ENCODE results near the gene COL8A1. TPM values are rescaled to one million over a fixed set of nuclear protein-coding genes. Genes with fewer than 3 reads are reported as not detected.
"Not testable (repeated sequence)": the region's sequence is repeated elsewhere in the genome, so short reads cannot be mapped to it uniquely, and the experiment has no call there.

COL8A1 gene
- total RNA-seq, 4 donors from 2014 or later: 2.2 to 8.6 (median 5.1) TPM

DNA sequence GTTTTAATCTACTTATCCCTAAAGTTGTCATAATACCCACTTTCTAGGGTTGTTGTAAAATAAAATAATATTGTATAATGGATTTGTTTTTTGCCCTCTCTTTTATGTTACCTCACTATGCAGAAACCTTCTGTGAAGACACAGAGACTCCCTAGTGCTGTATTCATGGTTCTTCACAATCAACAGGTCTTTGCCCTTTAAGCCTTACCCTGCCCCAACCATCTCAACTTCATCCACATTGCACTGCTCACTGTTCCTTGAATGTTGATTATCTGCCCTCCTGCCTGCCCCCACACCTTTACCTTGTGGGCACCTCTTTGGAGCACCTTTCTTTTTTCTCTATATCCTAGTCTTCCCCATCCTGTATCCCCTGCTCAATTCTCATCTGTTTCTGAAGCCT is 200.4 kb downstream of the COL8A1 start:
- no peaks in the 10 kb centered on the region for H3K36me3 ChIP-seq
- peaks cover 8 to 15% of the 10 kb centered on the region in 2 donors for H3K4me1 ChIP-seq
- no peaks in the 10 kb centered on the region for H3K27me3 ChIP-seq
- ATAC-seq (no peak), DNase-seq (no peak)
- intact Hi-C loops (cut with DNase I; ENCODE audit: low total_unique reads) (no loop called here), in situ Hi-C loops (cut with MboI; ENCODE audit: low sequenced_read_pairs in 4 of 4) (loop anchor here (5.0 to 25.0 kb wide), 5 partner anchors 224 to 756 kb away; no protein-coding TSS in a partner anchor)
- TF ChIP-seq CTCF (IDR thresholded peaks at IDR 0.05 in 4 of 5, conservative IDR thresholded peaks at IDR 0.05 in 1 of 5) (no peak), POLR2A (IDR thresholded peaks at IDR 0.05) (no peak)
- H3K9me3 ChIP-seq: no peaks in the 10 kb centered on the region
- peak overlapping the region; percentile 5 to 43 (median 32) for H3K27ac ChIP-seq
- H3K4me3 ChIP-seq: no peak overlapping the region

DNA sequence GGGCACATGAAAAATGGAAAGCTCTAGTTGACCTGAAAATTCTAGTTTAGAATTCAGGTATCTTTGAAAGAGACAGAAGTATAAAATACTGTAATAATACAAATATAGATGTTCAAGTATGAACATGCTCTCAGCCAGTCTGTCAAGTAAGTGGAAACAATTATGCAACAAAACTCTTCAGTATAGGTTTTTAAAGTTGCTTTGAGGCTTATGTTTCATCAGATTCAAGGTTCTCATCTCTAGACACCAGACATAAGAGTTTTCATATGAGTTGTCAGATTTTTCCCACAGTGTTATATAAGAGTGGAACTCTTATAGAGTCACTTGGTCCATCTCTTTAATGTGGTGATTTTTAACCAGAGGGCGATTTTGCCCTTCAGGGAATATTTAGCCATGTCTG is 201.2 kb downstream of the COL8A1 start:
- Histone ChIP-seq H3K27ac (peak overlapping the region in 2 of 4 donors; percentile 11 to 39), H3K4me3 (no peak overlapping the region), H3K27me3 (no peaks in the 10 kb centered on the region), H3K4me1 (peaks cover 13 to 24% of the 10 kb centered on the region in 2 donors), H3K36me3 (no peaks in the 10 kb centered on the region), H3K9me3 (no peaks in the 10 kb centered on the region)
- intact Hi-C loops (cut with DNase I; ENCODE audit: low total_unique reads) (loop anchor here (5.0 kb wide), 2 partner anchors 223 to 328 kb away; no protein-coding TSS in a partner anchor), in situ Hi-C loops (cut with MboI; ENCODE audit: low sequenced_read_pairs in 4 of 4) (loop anchor here (5.0 to 25.0 kb wide), 6 partner anchors 223 to 755 kb away; no protein-coding TSS in a partner anchor)
- no peak for ATAC-seq
- no peak for DNase-seq
- no peak for TF ChIP-seq CTCF (IDR thresholded peaks at IDR 0.05 in 4 of 5, conservative IDR thresholded peaks at IDR 0.05 in 1 of 5)
- no peak for TF ChIP-seq POLR2A (IDR thresholded peaks at IDR 0.05)

DNA sequence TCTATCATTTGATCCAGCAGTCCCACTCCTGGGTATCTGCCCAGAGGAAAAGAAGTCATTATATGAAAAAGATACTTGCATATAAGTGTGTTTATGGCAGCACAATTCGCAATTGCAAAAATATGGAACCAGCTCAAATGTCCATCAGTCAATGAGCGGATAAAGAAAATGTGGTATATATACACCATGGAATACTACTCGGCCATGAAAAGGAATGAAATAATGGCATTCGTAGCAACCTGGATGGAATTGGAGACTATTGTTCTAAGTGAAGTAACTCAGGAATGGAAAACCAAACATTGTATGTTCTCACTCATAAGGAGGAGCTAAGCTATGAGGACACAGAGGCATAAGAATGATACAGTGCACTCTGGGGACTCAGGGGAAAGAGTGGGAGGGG is 203.6 kb downstream of the COL8A1 start:
- H3K4me1 ChIP-seq: peaks cover 35 to 40% of the 10 kb centered on the region in 2 donors
- in situ Hi-C loops (cut with MboI; ENCODE audit: low sequenced_read_pairs in 4 of 4): loop anchor here (5.0 to 25.0 kb wide), 3 partner anchors 220 to 410 kb away; no protein-coding TSS in a partner anchor
- not testable (repeated sequence) for H3K27me3 ChIP-seq

DNA sequence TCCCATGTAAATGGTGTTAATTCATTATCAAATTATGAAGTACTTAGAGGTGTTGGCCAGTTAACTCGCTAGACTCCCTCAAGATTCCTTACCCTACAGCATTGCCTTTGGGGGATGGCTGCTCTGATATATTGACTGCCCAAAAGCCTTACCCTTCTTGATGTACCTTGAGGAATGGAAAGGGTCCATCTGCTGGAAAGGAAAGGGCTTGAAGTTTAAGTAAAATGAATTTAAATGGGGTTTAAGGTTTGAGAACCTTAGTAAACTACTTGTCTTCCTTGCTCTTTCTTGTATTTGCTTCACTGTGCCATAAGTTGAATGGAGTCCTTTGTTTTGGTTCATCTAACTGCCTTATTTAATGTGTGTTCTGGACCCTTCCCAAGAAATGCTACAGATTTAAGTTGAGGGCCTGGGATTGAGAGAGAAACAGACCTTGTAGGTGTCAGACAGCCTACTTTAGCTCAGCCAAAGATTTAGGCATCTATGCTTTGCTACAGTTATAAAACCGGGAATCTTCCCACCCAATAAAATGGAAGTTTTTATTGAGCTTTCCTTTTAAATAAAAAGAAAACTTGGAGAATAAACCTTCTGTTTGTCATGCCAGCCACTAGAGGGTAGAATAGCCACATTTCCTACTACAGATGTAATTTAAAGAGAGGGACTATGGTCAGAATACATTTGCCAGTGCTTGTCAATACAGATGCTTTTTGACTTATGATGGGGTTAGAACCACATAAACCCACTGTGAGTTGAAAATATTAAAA is 204.6 kb downstream of the COL8A1 start:
- H3K27me3 ChIP-seq: no peaks in the 10 kb centered on the region
- DNase-seq (no peak), ATAC-seq (peak; percentile 74 to 76)
- no peak overlapping the region for H3K4me3 ChIP-seq
- H3K36me3 ChIP-seq: no peaks in the 10 kb centered on the region
- H3K9me3 ChIP-seq: no peaks in the 10 kb centered on the region
- intact Hi-C loops (cut with DNase I; ENCODE audit: low total_unique reads): loop anchor here (1.0 to 5.0 kb wide), 3 partner anchors 219 to 411 kb away; no protein-coding TSS in a partner anchor
- in situ Hi-C loops (cut with MboI; ENCODE audit: low sequenced_read_pairs in 4 of 4): loop anchor here (5.0 to 25.0 kb wide), 3 partner anchors 219 to 409 kb away; no protein-coding TSS in a partner anchor
- peak overlapping the region; percentile 61 to 79 (median 72) for H3K27ac ChIP-seq
- TF ChIP-seq POLR2A (IDR thresholded peaks at IDR 0.05): no peak
- TF ChIP-seq CTCF (IDR thresholded peaks at IDR 0.05 in 4 of 5, conservative IDR thresholded peaks at IDR 0.05 in 1 of 5): peak; percentile 58 to 76 (median 65)
- peaks cover 44 to 46% of the 10 kb centered on the region in 2 donors for H3K4me1 ChIP-seq

More for the DNA sequence above, 203.6 kb downstream of the COL8A1 start:
- not testable (repeated sequence) for H3K36me3 ChIP-seq, DNase-seq, ATAC-seq, H3K9me3 ChIP-seq, H3K4me3 ChIP-seq
- intact Hi-C loops (cut with DNase I; ENCODE audit: low total_unique reads): loop anchor here (5.0 kb wide), 2 partner anchors 220 to 325 kb away; no protein-coding TSS in a partner anchor
- peak overlapping the region in 1 of 4 donors; percentile 77 for H3K27ac ChIP-seq

Data from gastrocnemius medialis (tissue), 4 donors.